GM13977 (cell line): Measurements from ENCODE around the gene DIP2B.

Experiments
- DNase-seq: peaks from one replicate; pipeline ENCODE4 v3.0.0; 2012; ENCODE audit warnings: low spot score
- CTCF ChIP-seq: IDR thresholded peaks from 2 replicates; pipeline ENCODE4 v1.5.1; 2012; ENCODE audit warnings: mild to moderate bottlenecking, control low read depth; ENCODE audit not compliant: insufficient read depth; ENCODE audit errors: extremely low read depth, missing control alignments
- in situ Hi-C: fragments of 300-500 bp; cut with MboI; formaldehyde crosslinking; loops from one replicate; pipeline ENCODE4 v1.12.0; 2022; ENCODE audit warnings: low sequenced_read_pairs, low pct_unique_long_range_greater_than_20kb, mixed read lengths, inconsistent platforms; ENCODE audit not compliant: unreplicated experiment

The DIP2B gene

GRCh38 chr12:50776749-50777728 is 272.3 kb downstream of the DIP2B start:
- no peak for DNase-seq
- in situ Hi-C loops: no loop called here
- TF ChIP-seq CTCF: no peak

- TF ChIP-seq CTCF: no peak
- no peak for DNase-seq
- in situ Hi-C loops: no loop called here
These were observed 274.1 kb downstream of the DIP2B start for GRCh38 chr12:50778663-50779590.

- TF ChIP-seq CTCF: no peak
- DNase-seq: no peak
- in situ Hi-C loops: no loop called here
These were observed 275.2 kb downstream of the DIP2B start for GRCh38 chr12:50780013-50780412.

GRCh38 chr12:50784501-50784900 is 279.7 kb downstream of the DIP2B start:
- TF ChIP-seq CTCF: no peak
- in situ Hi-C loops: no loop called here

GRCh38 chr12:50785406-50786001 is 280.7 kb downstream of the DIP2B start:
- TF ChIP-seq CTCF: no peak
- in situ Hi-C loops: no loop called here
- no peak for DNase-seq

More at GRCh38 chr12:50784501-50784900, 279.7 kb downstream of the DIP2B start:
- DNase-seq: no peak
